Ovary (tissue), 3 donors: Measurements from ENCODE around the gene SPATA31C2.

Experiments
- POLR2A ChIP-seq: fragments of 450-650 bp; IDR thresholded peaks from one replicate; pipeline ENCODE4 v1.6.1; 2017; ENCODE audit warnings: antibody characterized with exemption, mild to moderate bottlenecking, moderate library complexity
- TF ChIP-seq, protein P1 (sequence below), 3 donors: fragments of 450-650 bp in 2 of 3; fragments of 200-600 bp in 1 of 3; IDR thresholded peaks; one replicate each; pipeline versions ENCODE4 v1.5.1 to v1.8.0; 2016 to 2022; ENCODE audit warnings: antibody characterized with exemption in 3 of 3, mild to moderate bottlenecking in 1 of 3
- donor health status: DM: no; HTN: no; CAD: no.

DNA sequence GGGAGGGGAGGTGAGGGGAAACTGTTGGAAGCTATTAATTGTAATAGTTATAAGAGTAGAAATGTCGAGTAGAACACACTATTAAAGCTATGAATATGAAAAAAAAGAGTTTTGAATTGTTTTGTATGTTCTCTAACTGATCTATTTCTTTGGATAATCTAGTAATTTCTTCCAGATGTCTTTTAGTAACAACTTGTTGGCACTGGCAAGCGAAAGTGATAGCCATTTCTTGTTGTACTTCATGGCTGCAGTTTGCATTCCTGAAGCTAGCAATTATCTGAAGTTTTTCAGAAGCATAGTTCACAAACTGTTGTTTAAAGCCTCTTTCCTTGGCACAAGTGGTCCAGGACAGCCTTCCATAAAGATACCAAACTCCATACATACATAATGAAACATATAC, 49.4 kb upstream of the SPATA31C2 start:
- TF ChIP-seq, protein P1, sequence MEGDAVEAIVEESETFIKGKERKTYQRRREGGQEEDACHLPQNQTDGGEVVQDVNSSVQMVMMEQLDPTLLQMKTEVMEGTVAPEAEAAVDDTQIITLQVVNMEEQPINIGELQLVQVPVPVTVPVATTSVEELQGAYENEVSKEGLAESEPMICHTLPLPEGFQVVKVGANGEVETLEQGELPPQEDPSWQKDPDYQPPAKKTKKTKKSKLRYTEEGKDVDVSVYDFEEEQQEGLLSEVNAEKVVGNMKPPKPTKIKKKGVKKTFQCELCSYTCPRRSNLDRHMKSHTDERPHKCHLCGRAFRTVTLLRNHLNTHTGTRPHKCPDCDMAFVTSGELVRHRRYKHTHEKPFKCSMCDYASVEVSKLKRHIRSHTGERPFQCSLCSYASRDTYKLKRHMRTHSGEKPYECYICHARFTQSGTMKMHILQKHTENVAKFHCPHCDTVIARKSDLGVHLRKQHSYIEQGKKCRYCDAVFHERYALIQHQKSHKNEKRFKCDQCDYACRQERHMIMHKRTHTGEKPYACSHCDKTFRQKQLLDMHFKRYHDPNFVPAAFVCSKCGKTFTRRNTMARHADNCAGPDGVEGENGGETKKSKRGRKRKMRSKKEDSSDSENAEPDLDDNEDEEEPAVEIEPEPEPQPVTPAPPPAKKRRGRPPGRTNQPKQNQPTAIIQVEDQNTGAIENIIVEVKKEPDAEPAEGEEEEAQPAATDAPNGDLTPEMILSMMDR (IDR thresholded peaks at IDR 0.05), result no peak
- no peak for TF ChIP-seq POLR2A
